GM19240 (cell line): Measurements from ENCODE around the gene METTL23.
"Not testable (repeated sequence)": the region's sequence is repeated elsewhere in the genome, so short reads cannot be mapped to it uniquely, and the experiment has no call there.

ENCODE experiments used
- DNase-seq: peaks from one replicate; pipeline ENCODE4 v3.0.0; 2011; ENCODE audit warnings: low spot score; ENCODE audit not compliant: insufficient read length

METTL23 gene

DNA sequence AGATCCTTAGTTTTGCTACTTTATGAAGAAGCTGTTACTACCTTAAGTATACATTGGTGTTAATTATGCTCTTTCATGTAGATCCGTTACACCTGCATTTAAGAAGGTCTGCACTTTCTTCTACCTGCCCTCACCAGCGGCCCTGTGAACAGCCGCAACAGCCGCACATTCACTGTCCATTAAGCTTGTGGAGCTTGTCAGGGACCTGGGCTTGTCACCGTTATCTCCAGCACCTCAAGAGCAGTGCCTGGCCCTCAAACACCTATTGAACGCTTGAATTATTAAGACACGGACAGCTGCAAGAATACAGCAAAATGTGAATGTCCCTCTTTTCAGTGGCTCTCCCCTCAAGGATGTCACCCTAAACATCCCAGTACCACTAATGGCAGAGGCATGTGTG, 12.9 kb upstream of the METTL23 start:
- no peak for DNase-seq

- DNase-seq: no peak
Observed at GRCh38 chr17:76714336-76714735, 12.3 kb upstream of the METTL23 start.

DNA sequence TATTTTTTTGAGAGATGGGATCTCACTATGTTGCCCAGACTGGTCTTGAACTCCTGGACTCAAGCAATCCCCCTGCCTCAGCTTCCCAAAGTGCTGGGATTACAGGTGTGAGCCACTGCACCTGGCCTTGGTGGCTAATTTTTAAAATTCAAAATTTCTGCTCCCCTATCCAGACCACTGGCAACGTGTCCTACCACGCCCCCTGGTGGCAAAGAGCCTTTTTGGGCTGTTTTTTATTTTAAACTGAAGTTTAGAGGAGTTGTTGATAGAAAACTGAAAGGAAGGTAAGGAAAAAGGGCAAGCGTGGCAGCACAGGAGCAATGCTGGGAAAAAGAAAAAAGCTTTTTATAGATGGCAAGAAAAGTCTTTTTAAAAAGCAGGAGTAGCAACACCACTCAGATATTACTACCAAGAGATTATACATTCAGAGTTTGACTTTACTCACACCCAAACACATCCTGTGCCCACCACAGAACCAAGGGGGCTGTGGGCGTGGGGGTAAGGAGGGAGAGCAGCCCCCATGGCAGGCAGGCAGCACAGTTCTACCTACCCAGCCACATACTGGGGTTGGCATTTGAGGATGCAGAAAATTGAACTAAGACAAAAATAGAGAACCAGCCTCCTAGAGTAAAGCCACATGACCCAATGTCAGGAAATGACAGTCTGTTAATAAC, 11.7 kb upstream of the METTL23 start:
- no peak for DNase-seq

DNA sequence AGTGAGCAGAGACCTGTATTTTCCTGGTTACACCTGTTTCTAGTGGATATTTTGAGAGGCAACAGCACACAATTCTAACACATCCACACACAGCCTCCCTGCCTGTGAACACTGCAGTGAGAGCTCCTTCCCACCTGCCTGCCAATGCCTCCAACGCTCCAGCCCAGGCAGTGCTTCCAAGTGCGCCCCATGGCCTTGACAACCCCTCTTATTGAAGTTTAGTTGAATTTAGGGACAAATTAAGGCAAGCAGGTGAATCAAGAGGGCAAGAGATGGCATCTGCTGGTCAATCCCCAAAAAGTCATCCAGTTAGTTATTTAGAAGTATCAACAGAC, 11.2 kb upstream of the METTL23 start:
- no peak for DNase-seq

DNA sequence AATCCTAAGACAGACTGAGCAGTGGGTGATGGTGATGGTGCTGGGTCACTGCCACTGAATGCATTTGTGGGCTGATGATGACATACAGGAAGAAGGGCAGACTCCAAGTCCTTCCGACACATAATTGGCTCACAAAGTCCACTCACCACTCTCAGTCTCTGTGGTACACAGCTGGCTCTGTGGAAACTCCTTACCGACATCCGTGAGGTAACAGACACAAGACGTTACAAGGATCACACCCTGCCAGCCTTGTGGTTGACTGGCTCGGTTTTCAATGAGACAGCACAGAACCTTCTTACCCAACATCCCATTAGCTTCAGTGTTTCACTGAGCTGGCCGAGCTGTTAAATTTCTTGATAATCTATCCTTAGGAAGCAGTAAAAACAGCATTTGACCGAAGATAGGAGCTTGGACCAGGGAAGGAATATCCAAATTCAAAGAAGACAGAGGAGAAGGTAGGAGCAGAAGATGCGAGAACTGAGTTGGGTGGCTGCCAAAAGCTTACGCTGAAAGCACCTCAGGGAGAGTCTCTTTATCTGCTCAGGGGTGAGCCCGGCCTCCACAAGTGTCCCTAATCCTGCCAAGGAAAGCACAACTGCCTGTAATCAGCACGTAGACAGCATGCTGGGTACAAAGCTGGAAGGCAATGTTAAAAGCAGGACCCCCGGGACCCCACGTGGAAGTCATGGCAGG, 10.3 kb upstream of the METTL23 start:
- DNase-seq: no peak

GRCh38 chr17:76716839-76717215, 9.8 kb upstream of the METTL23 start:
- DNase-seq: no peak

- no peak for DNase-seq
Observed at GRCh38 chr17:76718516-76718915, 8.1 kb upstream of the METTL23 start.

DNA sequence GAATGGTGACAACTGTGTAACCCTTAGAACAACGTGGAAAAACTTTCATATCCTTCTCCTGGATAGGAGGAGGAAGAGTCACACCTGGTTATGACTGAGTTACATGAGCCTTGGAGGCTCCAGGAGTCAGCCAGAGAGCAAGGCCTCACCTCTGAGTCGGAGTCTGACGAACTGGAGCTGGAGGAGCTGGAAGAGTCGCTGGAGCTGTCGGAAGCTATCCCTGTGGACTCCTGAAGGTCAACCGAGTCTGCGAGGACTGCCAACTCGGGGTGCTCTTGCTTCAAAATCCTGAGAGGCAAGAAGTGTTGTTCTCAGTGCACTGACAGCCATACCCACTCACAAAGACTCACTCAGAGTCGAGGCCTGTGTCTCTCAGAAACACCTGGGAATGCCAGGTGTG, 6.4 kb upstream of the METTL23 start:
- DNase-seq: no peak

- DNase-seq: no peak
Observed at GRCh38 chr17:76720941-76721340, 5.7 kb upstream of the METTL23 start.

DNA sequence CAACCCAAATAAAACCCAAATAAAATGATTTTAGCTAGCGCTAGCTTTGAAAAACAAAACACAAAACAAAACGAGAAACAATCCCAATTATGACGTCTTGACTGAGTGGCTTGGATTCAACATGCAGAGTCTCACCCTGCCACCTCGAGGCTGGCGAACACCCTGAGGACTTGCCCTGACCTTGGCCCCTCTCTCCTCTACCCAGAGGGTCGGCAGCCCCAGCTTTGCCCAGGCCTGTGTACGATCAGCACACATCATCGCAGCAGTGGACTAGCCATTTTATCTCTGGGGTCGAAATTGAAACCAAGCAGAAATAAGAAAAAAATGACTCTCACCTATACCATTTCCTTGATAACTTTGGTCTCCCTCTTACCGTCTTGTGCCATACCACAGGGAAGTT, 5.2 kb upstream of the METTL23 start:
- no peak for DNase-seq

DNA sequence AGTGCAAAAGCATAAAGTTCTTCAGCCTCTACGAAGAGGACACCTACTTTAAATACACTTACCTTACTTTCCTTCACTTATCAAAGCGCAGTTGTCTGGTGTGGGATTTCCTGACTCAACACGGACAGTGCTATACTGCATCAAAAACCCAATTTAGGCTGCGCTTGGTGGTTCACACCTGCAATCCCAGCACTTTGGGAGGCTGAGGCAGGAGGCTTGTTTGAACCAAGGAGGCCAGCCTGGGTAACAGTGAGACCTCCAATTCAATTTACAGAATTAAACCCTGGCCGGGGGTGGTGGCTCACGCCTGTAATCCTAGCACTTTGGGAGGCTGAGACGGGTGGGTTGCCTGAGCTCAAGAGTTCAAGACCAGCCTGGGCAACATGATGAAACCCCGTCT, 4.4 kb upstream of the METTL23 start:
- no peak for DNase-seq

DNA sequence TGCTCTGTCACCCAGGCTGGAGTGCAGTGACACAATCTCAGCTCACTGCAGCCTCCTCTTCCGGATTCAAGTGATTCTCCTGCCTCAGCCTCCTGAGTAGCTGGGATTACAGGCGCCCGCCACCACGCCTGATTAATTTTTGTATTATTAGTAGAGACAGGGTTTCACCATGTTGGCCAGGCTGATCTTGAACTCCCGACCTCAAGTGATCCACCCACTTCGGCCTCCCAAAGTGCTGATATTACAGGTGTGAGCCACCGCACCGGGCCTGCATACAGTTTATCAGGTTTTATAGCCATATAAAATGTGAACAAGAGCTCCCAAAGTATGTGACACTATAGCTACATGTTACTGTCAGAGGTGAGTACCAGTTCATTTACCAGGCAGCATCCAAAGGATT, 3.7 kb upstream of the METTL23 start:
- not testable (repeated sequence) for DNase-seq

DNA sequence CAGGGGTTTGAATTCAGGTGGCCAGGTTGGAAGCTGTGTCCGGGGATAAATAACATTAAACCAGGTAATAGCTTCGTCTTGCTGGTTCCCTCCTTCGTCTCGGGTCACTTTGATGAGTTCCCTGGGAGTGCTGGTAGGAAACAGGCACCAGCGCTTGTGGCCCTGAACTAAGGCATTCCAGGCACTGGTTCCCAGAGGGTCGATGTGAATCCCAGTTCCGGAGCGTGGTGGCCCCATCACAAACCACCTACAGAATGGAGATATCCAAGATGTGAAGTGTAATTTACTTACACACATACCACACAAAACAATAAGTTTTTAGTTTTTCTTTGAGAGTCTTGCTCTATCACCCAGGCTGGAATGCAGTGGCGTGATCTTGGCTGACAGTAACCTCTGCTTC, 2.8 kb upstream of the METTL23 start:
- DNase-seq: no peak

DNA sequence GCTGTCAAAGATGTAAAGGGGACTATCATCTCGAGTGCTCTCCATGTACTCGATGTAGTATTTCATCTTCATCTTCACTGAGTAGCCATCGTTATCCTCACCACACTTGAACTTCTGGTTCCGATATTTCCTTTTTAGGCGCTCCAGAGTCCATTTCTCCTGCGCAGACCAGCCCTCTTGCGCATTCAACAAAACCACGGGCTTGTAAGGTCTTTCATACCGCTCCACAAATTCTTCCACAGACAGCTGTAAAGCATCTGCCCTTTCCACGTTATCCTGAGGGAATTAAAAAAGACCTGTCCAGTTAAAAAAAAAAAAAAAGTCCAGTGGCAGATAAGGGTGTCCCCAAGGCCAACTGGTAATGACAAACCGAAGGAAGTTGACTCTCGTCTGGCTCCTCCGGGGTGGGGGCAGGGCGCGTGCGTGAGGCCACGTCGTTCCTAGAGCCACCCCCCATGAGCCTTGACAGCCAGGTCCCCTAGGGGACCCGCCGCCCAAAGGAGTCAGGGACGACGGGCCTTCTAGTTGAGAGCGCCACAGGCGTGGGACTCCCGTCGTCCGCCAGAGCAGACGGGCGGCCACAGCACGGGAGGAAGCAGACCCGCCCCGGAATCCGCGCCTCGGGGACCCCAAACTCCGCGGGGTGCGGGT, 934 bp upstream of the METTL23 start:
- DNase-seq: no peak

DNA sequence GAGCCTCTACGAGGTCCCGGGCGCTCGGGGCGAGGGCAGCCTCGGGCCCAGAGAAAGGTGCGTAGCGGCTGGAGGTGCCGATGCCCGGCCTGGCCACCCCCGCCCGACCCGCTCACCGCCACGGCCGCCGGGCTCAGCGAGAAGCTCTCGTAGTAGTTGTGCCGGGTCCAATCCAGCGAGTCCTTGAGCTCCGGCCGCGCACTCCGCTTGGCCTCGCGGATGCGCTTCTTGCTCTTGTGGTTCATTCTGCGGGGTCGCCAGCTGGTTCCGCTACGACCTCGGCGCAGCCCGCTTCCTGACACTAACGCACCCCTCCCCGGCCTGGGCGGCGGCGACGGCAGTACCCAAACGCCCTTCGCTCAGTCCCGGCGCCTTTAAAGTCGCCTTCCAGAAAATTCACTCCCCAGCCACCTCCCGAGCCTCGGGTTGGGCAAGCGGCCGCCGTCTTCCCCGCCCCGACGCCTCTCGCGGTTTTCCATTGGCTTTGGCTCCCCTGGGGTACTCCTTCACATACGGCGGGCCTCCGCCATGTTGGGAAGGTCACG, 336 bp upstream of the METTL23 start, which contains the start of gene JMJD6:
TSS of gene JMJD6 (minus strand) at position 376 of the 545 bp plus-strand sequence. CDS start at position 245, 131 bp downstream.
- peak; percentile 74 for DNase-seq

- DNase-seq: no peak
Observed at GRCh38 chr17:76727745-76728456, 1.3 kb downstream of the METTL23 start.

DNA sequence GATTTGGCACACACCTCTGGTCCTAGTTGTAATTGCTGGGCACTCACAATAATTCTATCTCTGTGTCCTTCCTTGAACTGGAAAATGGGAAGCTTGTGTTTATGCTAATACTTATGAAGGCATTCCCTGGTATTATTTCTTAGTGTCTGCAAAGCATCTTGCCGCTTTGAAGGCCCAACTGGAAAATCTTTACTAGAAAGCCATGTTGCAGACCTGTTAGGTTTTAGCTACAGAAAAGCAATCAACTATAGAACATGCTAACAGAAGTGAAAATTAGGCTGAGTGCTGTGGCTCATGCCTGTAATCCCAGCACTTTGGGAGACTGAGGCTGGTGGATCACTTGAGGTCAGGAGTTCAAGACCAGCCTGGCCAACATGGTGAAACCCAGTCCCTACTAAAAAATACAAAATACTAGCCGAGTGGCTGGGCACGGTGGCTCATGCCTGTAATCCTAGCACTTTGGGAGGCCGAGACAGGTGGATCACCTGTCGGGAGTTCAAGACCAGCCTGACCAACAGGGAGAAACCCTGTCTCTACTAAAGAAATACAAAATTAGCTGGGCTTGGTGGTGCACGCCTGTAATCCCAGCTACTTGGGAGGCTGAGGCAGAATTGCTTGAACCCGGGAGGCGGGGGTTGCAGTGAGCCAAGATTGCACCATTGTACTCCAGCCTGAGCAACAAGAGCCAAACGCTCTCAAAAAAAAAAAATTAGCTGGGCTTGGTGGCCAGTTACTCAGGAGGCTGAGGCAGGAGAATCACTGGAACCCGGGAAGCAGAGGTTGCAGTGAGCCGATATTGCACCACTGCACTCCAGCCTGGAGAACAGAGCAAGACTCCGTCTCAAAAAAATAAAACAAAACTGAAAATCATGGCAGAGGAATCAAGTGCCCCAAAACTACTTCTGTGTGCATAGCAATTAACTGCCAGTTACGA, 5.4 kb downstream of the METTL23 start:
- not testable (repeated sequence) for DNase-seq

DNA sequence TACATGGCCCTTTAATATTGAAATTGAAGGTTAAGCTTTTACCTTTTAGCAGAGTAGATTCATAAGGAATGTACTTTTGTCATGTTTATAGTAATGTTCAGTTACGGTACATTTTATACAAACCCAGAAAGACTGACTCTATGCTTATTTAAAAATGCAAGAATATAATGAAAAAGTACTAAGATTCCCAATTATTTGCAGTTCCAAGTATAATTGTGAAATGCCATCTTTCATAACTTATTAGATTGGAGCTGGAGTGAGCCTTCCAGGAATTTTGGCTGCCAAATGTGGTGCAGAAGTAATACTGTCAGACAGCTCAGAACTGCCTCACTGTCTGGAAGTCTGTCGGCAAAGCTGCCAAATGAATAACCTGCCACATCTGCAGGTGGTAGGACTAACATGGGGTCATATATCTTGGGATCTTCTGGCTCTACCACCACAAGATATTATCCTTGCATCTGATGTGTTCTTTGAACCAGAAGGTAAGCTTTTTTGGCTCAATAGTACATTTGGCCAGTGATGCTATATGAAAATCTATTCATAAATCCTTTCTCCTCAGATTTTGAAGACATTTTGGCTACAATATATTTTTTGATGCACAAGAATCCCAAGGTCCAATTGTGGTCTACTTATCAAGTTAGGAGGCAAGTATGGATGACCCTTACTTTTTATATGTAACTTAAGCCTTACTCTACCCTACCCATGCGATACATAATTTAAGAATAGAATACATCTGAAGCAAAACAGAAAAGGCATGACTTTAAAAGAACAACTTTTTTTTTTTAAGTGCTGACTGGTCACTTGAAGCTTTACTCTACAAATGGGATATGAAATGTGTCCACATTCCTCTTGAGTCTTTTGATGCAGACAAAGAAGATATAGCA, 6.3 kb downstream of the METTL23 start:
- no peak for DNase-seq

DNA sequence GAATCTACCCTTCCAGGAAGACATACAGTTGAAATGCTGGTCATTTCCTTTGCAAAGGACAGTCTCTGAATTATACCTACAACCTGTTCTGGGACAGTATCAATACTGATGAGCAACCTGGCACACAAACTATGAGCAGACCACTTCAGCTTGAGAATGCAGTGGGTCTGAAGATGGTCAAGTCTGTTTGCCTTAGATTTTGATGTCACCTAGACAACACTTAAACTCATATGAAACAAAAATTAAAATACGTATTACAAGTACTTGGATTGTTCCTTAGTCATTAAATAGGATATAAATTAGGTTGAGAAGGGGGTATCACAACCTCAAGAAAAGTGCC, 6.9 kb downstream of the METTL23 start:
- no peak for DNase-seq
